GM04504 (cell line): ENCODE measurements around the gene PKN2.
"Not testable (repeated sequence)": the region's sequence is repeated elsewhere in the genome, so short reads cannot be mapped to it uniquely, and the experiment has no call there.

Experiments
- DNase-seq: peaks from one replicate; pipeline ENCODE4 v3.0.0-alpha.2; 2012; ENCODE audit warnings: low read depth

PKN2 gene

GRCh38 chr1:88799491-88799890, 115.4 kb downstream of the PKN2 start:
- no peak for DNase-seq

GRCh38 chr1:88800382-88801051, 116.4 kb downstream of the PKN2 start:
- DNase-seq = peak; percentile 10

- DNase-seq = no peak
Observed at GRCh38 chr1:88801575-88802208, 117.6 kb downstream of the PKN2 start.

DNA sequence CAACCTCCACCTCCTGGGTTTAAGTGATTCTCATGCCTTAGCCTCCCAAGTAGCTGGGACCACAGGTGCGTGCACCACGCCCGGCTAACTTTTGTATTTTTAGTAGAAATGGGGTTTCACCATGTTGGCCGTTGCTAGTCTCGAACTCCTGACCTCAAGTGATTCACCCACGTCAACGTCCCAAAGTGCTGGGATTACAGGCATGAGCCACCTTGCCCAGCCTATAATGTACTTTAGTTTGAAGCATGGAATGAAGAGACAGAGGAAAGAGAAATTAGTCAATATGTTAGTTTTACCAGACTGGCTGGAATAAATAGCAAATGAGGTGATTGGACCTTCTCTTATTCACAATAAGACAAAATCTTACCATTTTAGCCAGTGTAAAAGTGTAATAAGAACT, 118.3 kb downstream of the PKN2 start:
- DNase-seq = no peak

GRCh38 chr1:88802950-88803349, 118.9 kb downstream of the PKN2 start:
- DNase-seq = peak; percentile 28

- no peak for DNase-seq
Observed at GRCh38 chr1:88803444-88803843, 119.4 kb downstream of the PKN2 start.

- no peak for DNase-seq
Observed at GRCh38 chr1:88812366-88812765, 128.3 kb downstream of the PKN2 start.

DNA sequence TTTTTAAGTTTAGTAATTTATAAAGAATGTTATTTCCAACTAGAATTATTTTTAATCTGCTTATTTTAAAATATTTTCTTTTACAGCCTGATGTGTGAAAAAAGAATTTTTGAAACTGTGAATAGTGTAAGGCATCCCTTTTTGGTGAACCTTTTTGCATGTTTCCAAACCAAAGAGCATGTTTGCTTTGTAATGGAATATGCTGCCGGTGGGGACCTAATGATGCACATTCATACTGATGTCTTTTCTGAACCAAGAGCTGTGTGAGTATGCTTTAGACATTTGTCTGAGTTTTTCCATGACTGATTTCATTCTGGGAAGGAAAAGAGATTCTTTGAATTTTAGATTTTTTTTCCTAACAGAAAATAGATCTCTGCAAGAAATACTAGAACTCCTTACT, 129.4 kb downstream of the PKN2 start:
- DNase-seq = no peak

- DNase-seq = not testable (repeated sequence)
Observed at GRCh38 chr1:88819642-88820041, 135.6 kb downstream of the PKN2 start.

GRCh38 chr1:88825721-88826120, 141.6 kb downstream of the PKN2 start:
- DNase-seq = no peak

- DNase-seq = no peak
Observed at GRCh38 chr1:88847643-88848042, 163.6 kb downstream of the PKN2 start.

- no peak for DNase-seq
Observed at GRCh38 chr1:88851303-88852063, 167.4 kb downstream of the PKN2 start.

- DNase-seq = peak; percentile 22
Observed at GRCh38 chr1:88867743-88868521, 183.9 kb downstream of the PKN2 start.

DNA sequence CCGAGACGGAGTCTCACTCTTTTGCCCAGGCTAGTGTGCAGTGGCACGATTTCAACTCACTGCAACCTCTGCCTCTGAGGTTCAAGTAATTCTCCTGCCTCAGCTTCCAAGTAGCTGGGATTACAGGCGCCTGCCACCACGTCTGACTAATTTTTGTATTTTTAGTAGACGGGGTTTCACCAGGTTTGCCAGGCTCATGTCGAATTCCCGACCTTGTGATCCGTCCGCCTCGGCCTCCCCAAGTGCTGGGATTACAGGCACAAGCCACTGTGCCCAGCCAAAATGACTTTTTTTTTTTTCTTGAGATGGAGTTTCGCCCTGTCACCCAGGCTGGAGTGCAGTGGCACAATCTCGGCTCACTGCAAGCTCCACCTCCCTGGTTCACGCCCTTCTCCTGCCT, 185.6 kb downstream of the PKN2 start:
- DNase-seq = not testable (repeated sequence)

- DNase-seq = no peak
Observed at GRCh38 chr1:88873737-88874349, 189.8 kb downstream of the PKN2 start.

GRCh38 chr1:88875595-88875994, 191.5 kb downstream of the PKN2 start:
- DNase-seq = no peak

DNA sequence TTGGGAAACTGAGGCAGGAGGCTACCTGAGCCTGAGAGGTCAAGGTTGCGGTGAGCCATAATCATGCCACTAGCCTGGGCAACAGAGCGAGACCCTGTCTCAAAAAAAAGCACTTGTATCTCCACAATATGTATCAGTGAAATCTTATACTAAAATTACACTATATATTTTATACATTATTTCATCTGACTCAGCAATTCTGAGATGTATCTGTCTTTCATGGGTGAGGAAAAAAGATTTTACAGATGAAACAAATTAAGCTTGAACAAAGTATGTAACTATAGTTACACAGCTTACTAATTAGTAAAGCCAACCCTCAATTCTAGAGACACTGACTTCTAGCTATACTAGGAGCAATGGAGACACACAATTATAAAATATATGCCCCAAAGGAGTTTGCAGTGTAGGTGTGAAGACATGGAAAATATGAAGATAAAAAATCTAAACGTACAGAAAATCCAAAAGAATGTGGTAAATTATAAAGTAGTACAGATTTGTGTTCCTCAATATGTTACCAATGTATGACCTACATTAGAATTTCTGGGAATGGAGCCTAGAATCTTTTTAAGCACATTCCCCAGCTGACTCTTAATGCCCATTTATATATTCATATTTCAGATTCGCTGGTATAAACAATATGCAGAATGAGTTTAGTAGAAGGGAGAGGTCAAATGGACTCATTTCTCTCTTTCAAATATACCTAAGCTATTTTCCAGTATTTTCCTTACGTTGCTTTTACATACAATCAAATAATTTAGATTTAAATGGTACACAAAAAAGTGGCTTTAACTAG, 192.7 kb downstream of the PKN2 start:
- DNase-seq = no peak

DNA sequence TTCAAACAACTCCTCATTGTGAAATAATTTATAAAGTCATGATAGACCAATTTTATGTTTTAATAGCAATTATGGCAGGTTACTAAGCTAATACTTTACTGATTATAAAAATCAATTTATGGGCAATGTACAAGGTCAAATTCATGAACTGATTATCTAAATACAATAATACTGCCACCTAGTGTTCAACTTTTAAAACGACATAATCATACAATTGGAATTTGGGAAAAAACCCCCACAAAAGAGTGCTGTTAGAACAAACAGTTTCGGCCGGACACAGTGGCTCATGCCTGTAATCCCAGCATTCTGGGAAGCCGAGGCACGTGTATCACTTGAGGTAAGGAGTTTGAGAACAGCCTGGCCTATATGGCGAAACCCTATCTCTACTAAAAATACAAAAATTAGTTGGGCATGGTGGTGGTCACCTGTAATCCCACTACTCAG, 193.3 kb downstream of the PKN2 start:
- DNase-seq = no peak

- no peak for DNase-seq
Observed at GRCh38 chr1:88877911-88878310, 193.8 kb downstream of the PKN2 start.

DNA sequence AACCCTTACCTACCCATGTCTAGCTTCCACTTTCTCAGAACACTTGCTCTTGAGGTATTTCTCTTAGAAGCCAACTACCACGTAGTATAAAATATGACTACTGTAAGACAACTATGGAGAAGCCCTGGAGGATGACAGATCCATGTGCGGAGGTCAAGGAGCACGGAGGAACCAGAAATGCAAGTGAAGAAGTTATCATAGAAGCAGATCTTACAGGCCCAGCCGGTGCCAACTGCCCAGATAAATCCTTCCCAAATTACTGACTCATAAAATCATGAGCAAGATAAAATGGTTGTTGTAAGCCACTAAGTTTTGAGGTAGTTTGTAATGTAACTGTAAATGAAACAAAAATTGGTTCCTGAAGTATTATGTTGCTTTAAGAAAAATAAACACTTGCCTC, 194.7 kb downstream of the PKN2 start:
- no peak for DNase-seq

GRCh38 chr1:88880717-88881116, 196.6 kb downstream of the PKN2 start:
- not testable (repeated sequence) for DNase-seq
